GM12875 (cell line): ENCODE results near the gene ATP2A3.
A peak's percentile ranks its signal among the peaks of the same experiment; 100 is the strongest.

Experiments used
- H3K4me3 ChIP-seq: one replicate; pipeline ENCODE4 v1.5.1; 2011; ENCODE audit warnings: low read depth, low read length, control low read depth
- TF ChIP-seq, protein P1 (sequence below): IDR thresholded peaks from 2 replicates; pipeline ENCODE4 v1.5.1; 2011; ENCODE audit warnings: low read depth, mild to moderate bottlenecking, control low read depth, inconsistent platforms, low read length, moderate library complexity, borderline replicate concordance; ENCODE audit not compliant: insufficient read depth

ATP2A3 gene

DNA sequence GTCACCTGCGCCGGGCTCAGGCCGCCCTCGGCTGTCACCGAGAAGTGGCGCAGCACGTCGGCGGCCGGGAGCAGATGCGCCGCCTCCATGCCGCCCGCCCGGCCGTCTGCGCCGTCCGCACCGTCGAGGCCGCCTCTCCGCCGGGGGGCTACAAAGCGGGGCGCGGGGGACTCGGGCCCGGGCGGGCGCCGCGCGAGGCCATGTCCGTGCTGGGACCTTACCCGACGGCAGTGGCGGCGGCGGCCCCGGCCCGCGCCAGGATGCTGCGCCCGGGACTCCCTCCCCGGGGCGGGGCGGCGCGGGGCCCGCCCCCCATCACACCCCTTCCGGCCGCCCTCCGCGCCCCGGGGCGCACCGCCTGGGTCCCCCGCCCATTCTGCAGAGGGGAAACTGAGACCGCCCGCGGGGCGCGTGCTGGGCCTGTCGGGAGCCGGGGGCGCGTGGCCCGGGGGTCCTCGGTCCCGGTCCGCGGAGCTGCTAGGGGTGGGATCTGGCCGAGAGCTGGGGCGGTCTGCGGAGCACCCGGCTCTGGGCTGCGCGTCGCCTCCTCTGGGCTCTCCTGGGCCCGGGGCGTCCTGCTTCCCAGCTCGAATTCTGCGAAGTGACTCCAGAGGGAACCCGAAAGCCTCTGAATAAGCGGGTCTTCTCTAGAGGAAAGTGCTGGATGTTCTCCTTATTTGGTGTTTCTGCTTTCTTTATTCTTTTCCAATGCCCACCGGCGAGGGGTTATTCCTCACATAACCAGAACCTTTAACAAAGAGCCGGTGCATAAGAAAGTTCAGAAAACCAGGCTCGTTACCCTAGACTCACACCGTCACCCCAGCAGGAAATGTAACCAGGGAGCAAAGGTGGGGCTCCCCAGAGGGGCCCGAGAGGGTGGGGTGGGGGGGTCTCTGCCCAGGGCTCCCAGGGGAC is at the start of gene ATP2A3:
Gene ATP2A3, minus strand, starts transcription at position 235 of the 915 bp plus-strand sequence. Its CDS starts 146 bp downstream, at position 89.
- peak within 1 kb of the TSS; percentile 91 for H3K4me3 ChIP-seq
- TF ChIP-seq, protein P1, sequence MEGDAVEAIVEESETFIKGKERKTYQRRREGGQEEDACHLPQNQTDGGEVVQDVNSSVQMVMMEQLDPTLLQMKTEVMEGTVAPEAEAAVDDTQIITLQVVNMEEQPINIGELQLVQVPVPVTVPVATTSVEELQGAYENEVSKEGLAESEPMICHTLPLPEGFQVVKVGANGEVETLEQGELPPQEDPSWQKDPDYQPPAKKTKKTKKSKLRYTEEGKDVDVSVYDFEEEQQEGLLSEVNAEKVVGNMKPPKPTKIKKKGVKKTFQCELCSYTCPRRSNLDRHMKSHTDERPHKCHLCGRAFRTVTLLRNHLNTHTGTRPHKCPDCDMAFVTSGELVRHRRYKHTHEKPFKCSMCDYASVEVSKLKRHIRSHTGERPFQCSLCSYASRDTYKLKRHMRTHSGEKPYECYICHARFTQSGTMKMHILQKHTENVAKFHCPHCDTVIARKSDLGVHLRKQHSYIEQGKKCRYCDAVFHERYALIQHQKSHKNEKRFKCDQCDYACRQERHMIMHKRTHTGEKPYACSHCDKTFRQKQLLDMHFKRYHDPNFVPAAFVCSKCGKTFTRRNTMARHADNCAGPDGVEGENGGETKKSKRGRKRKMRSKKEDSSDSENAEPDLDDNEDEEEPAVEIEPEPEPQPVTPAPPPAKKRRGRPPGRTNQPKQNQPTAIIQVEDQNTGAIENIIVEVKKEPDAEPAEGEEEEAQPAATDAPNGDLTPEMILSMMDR, result no peak

DNA sequence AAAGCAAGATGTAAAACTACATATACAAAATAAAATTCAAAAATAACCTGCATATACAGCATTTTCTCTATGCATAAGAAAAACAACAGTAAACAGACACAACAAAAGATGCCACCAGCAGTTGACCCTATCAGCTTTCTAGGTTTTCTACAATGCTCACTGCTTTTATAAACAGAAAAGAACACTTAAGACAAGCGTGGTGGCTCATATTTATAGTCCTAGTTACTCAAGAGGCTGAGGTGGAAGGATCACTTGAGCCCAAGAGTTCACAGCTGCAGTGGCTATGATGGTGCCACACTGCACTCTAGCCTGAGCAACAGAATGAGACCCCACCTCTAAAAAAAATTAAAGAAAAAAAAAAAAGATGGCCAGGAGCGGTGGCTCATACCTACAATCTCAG is 46.5 kb upstream of the ATP2A3 start:
- TF ChIP-seq, protein P1, result no peak

DNA sequence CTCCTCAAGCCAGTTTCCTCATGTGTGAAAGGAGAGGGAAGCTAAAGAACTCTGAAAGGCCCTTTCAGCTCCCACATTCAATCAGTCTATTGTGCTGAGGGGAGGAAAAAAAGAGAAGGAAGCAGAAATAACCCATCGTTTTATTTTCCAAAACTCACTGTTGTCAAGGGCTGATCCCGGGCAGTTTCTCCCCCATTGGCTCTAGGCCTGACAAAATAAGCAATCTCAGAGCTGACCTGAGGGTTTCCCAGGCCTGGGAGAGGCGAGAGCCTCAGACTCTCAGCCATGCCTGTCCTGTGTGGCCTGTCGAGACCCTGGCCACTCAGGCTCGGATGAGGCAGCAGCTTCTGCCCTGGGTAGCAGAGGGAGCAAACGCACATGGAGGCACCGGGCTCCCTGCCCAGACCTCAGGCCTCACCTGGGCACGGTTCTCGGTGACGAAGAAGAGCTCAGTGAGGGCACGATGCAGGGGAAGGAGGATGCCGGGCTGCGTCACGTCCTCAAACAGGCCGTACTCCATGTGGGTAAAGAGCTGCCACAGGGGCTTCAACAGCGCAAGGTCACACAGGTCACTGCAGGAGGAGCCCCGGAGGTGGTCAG is 45.0 kb upstream of the ATP2A3 start:
- TF ChIP-seq, protein P1, result no peak
- no peak overlapping the region for H3K4me3 ChIP-seq

More for the DNA sequence above, 46.5 kb upstream of the ATP2A3 start:
- no peak overlapping the region for H3K4me3 ChIP-seq

DNA sequence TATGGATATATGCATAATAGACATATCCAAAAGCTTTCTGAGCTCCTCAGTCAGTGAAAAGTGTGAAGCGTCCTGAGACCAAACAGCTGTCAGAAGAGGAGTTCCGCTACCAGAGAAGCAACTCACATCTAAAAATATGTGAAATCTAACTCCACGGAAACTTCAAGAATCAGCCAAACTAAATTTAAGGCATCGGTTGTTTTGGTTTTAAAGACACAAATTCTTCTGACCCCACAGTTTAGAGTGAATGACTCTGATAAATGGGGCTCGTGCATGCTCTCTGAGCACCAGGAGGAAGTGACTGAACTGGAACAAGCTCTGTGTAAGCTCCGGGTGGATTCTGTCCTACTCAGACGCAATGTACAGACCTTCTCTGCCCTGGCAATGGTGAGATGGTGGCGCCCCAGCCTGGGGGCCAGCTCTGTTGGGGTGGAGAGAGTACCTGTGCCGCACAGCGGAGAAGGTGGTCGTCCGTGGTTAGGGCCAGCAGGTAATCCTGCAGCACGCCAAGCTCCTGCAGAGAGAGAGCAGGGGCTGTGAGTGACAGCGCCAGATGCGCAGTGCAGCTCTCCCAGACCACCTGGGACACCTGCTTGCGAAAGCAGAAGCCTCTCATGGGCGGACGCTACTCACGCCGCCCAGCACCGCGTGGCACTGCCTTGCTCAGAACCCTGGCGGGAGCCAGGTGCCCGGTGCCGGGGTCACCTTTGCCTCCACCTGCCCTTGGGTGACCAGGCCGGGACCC is 44.4 kb upstream of the ATP2A3 start:
- TF ChIP-seq, protein P1, result no peak

DNA sequence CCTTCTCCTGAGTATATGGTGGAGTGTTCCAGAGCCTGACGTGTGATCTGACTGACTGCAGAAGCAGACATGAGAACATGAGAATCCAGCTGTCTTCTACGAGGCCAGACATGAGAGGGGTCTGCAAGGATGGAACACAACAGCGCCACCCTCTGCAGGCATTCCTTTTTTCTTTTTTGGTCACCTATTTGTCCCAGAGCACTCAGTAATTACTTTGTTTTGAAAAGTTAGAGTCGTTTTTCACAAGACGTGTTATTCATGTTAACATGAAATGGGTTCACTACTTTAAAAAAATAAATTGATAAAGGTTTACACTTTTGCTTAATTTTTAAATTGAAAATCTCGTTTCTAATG is 43.8 kb upstream of the ATP2A3 start:
- H3K4me3 ChIP-seq, result no peak overlapping the region
- TF ChIP-seq, protein P1, result no peak

More for the DNA sequence above, 44.4 kb upstream of the ATP2A3 start:
- H3K4me3 ChIP-seq, result no peak overlapping the region

DNA sequence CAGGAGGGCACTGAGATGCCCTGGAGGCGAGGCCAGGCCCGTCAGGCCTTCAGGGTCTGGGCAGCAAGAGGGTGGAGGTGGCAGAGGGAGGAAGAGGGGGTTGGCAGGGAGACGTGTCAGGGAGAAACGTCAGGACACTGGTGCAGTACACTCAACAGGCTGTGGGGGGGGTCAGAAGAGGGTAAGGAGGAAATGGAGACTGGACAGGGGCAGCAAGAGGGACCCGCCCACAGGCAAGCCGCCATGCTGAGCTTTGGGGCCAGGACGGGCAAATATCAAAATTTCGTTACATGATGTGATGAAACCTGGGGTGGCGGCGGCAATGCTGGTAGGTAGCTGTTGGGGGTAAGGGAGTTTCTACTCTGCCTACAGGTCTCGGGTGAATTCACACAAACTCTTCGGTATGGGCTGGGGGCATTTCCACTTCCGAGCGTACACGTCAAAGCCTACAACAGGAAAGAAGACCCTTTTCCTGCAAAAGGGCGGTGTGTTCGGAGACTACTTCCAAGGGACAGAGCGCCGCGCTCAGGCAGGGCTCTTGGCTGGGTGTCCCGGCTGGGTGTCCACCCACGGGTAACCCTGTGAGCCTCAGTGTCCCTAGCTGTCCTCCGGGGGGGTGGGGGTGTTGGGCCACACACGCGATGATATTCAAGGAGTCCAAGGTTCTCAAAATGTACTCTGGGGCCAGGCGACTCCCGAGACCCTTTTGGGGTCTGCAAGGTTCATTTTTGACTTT is 43.3 kb upstream of the ATP2A3 start:
- TF ChIP-seq, protein P1, result no peak
- H3K4me3 ChIP-seq, result no peak overlapping the region
